ENCODE results near the gene CFAP97.

DNA sequence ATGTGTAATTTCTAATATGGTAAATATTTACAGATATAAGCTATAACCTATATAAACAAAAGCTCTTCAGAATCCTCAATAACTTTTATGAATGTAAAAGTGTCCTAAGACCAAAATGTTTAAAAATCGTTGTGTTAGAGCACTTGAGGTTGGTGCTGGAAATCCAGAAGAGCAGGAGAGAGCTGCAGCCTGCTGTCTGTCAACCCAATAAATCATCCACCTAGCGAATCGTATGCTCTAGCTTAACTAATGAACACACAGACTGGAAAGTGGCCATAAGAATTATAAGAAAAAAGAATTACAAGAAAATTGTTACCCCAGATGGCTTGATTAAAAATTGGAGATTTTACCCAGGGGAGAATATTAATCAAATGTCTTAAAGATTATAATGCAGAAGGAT lies 17.0 kb downstream of the CFAP97 start:
- TF ChIP-seq EZH2 (IDR thresholded peaks at IDR 0.05; ENCODE audit: insufficient read depth, poor library complexity, severe bottlenecking) (no peak), EZH2phosphoT487 (IDR thresholded peaks at IDR 0.05; ENCODE audit: insufficient read depth, low read depth) (no peak)

Data from GM23248 (cell line).